Measurements from ENCODE around the gene DDX59.

DDX59 gene

DNA sequence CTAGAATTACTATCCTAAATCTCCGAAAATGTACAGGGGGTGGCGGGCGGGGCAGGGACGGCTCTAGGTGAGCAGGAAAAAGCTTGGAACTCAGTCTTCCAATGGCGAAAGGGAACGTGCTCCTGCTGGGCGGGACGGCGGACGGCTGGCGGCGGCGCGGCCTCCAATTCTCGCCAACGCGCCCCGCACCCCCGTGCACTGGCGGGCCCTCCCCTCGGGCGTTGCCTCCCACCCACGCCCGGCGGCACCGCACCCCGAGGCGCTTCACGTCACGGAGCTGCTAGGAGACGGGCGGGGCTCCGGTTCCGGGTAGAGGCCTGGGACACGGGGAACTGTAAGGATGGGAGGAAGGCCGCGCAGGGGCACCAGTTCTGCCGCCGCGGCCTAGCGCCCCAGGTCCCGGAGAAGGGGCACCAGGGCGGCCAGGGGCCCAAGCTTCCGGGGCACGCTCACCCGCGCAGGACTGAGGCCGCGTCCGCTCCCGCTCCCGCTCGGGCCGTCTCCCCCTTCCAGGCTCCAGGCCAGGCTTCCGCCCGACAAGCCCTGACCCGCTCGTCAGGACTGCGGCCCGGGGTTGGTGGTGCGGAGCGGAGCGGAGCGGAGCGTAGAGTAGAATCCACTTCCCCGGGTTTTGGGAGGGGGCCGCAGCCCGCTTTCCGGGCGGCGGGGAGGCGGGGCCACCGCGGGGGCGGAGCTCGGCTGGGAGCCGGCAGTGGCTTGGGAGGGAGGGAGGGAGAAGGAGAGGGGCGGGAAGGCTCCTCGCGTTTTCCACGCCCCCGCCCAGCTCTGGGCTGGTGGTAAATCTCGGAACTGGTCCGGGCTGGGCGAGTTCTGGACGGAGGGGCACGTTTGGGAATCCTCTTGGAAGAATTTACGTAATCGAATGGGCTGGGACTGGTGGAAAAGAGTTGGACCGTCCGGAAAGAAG, at the start of gene DDX59:
Gene DDX59 (minus strand): TSS at position 594 of the 928 bp plus-strand sequence. CDS start 3,167 bp downstream, outside the sequence.
- peak within 1 kb of the TSS; percentile 73 for H3K4me3 ChIP-seq (ENCODE audit: low read depth, low read length)
- DNase-seq (ENCODE audit: low read depth) = peak; percentile 98
- TF ChIP-seq, protein P1, sequence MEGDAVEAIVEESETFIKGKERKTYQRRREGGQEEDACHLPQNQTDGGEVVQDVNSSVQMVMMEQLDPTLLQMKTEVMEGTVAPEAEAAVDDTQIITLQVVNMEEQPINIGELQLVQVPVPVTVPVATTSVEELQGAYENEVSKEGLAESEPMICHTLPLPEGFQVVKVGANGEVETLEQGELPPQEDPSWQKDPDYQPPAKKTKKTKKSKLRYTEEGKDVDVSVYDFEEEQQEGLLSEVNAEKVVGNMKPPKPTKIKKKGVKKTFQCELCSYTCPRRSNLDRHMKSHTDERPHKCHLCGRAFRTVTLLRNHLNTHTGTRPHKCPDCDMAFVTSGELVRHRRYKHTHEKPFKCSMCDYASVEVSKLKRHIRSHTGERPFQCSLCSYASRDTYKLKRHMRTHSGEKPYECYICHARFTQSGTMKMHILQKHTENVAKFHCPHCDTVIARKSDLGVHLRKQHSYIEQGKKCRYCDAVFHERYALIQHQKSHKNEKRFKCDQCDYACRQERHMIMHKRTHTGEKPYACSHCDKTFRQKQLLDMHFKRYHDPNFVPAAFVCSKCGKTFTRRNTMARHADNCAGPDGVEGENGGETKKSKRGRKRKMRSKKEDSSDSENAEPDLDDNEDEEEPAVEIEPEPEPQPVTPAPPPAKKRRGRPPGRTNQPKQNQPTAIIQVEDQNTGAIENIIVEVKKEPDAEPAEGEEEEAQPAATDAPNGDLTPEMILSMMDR (IDR thresholded peaks at IDR 0.05; ENCODE audit: insufficient read depth, low read depth, low read length, missing control alignments) = no peak

DNA sequence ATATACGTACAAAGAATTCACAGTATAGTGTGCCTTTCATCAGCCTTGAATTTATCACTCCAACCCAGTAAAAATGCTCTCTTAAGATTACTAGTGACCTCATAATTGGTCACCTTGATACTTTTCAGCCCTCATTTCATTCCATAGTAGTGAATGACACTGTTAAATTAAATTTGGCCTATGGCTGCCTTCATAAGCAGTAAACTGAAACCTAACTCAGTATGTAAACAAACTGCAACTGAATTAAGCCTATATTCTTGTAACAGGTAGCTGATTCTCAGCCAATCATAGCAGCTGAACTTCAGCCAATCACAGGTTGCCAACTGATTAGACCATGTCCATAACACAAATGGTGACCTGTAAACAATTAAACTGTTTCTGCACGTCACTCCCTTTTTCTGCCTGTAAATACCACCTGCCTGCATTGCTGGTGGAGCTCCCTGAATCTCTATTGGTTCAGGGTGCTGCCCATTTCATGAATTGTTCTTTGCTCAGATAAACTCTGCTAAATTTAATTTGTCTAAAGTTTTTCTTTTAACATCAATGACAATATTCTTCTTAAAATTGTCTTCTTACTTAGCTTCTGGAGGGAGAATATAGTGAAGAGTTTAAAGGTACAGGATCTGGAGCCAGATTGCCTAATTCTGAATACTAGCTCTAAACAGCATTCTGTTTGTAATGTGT, 44.9 kb upstream of the DDX59 start:
- H3K4me3 ChIP-seq (ENCODE audit: low read depth, low read length) = no peak overlapping the region
- no peak for DNase-seq (ENCODE audit: low read depth)
- TF ChIP-seq, protein P1 (IDR thresholded peaks at IDR 0.05; ENCODE audit: insufficient read depth, low read depth, low read length, missing control alignments) = no peak

DNA sequence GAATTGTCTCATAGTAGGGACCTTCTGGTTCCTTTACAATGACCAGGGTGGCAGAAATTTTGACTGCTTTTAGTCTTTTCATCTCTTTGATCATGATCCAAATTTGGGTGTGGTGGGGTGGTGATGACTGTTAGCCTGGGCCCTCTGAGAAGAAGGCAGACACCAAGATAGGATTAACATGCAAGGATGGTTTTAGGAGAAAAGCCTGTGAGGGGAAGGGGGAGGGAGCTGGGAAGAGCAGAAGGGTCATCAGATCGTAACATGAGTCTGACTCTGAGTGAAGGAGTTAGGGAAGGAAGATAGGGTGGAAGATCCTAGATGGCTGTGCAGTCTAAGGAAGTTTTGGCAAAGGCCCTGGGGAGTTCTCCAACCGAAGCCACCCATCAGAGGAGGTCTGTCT, 40.5 kb upstream of the DDX59 start:
- TF ChIP-seq, protein P1 (IDR thresholded peaks at IDR 0.05; ENCODE audit: insufficient read depth, low read depth, low read length, missing control alignments) = no peak
- H3K4me3 ChIP-seq (ENCODE audit: low read depth, low read length) = no peak overlapping the region
- DNase-seq (ENCODE audit: low read depth) = no peak

DNA sequence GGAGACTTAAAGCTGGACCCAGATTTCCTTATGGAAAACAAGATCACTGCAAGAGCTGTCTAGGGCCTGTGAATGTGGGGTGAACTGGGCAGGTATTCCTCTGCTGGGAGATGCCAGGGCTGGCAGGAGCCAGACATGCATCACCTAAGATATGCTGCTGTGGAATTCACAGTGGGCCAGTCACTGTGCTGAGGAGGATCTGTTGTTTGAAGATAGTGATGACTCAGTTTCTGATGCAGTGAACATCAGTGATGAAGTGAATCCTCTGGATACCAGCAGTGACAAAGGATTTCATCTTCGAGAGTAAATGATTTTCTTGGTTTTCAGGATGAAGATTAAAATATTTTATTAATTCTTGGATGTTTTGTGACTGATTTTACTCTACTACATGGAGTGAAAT, 39.1 kb upstream of the DDX59 start:
- H3K4me3 ChIP-seq (ENCODE audit: low read depth, low read length) = no peak overlapping the region
- TF ChIP-seq, protein P1 (IDR thresholded peaks at IDR 0.05; ENCODE audit: insufficient read depth, low read depth, low read length, missing control alignments) = no peak
- no peak for DNase-seq (ENCODE audit: low read depth)

DNA sequence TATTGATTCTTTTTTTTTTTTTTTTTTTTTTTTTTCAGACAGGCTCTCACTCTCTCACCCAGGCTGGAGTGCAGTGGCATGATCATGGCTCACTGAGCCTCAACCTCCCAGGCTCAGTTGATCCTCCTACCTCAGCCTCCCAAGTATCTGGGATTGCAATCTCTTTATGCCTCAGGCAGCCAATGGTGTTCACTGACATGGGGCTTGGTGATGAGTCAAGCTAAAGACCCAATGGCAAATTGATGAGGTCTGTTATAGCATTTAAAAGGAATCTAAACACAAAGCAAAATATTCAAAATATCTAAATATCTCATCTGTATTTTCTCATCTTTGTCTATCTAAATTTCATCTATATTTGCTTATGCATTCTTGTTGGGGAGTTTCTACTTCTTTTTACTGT, 38.5 kb upstream of the DDX59 start:
- no peak for DNase-seq (ENCODE audit: low read depth)
- H3K4me3 ChIP-seq (ENCODE audit: low read depth, low read length) = no peak overlapping the region
- TF ChIP-seq, protein P1 (IDR thresholded peaks at IDR 0.05; ENCODE audit: insufficient read depth, low read depth, low read length, missing control alignments) = no peak

DNA sequence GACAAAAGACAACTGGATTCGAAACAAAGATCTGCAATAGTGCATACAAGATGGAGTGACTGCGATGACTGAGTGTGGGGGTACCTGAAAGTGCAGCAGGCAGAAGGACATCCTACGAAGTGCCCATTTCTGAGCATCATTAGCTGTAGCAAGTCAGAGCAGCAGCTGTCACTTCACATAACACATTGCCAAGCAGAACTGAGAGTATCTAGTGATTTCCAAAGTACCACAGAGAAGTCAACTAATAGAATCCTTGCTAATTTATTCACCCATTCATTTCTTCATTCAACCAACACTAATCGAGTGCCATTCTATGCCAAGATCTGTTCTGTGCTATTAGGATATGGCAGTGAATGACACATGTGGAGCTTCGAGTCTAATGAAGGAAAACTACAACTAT, 37.4 kb upstream of the DDX59 start:
- TF ChIP-seq, protein P1 (IDR thresholded peaks at IDR 0.05; ENCODE audit: insufficient read depth, low read depth, low read length, missing control alignments) = no peak
- H3K4me3 ChIP-seq (ENCODE audit: low read depth, low read length) = no peak overlapping the region
- DNase-seq (ENCODE audit: low read depth) = no peak

All from GM12865 (cell line).